ENCODE data around the gene RANBP3.

DNA sequence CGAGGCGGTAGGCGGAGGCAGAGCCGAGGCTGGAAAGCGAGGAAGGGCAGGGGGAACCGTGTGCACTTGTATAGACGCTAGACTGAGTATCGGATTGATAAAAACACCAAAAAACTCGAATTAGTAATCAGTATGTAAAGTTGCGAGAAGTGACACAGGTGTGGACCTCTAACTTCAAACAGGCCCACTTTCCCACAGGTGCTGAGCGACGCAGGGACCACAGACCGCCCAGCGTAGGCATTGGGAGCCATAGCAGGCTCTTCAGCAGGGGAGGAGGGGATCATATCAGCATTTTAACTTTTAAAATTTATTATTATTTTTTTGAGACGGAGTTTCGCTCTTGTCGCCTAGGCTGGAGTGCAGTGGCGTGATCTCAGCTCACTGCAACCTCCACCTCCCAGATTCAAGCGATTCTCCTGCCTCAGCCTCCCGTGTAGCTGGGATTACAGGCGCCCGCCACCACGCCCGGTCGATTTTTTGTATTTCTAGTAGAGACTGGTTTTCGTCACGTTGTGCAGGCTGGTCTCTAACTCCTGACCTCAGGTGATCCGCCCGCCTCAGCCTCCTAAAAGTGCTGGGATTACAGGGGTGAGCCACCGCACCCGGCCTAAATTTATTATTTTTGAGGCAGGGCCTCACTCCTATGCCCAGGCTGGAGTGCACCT, 72.7 kb downstream of the RANBP3 start:
- TF ChIP-seq, protein P1, sequence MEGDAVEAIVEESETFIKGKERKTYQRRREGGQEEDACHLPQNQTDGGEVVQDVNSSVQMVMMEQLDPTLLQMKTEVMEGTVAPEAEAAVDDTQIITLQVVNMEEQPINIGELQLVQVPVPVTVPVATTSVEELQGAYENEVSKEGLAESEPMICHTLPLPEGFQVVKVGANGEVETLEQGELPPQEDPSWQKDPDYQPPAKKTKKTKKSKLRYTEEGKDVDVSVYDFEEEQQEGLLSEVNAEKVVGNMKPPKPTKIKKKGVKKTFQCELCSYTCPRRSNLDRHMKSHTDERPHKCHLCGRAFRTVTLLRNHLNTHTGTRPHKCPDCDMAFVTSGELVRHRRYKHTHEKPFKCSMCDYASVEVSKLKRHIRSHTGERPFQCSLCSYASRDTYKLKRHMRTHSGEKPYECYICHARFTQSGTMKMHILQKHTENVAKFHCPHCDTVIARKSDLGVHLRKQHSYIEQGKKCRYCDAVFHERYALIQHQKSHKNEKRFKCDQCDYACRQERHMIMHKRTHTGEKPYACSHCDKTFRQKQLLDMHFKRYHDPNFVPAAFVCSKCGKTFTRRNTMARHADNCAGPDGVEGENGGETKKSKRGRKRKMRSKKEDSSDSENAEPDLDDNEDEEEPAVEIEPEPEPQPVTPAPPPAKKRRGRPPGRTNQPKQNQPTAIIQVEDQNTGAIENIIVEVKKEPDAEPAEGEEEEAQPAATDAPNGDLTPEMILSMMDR (IDR thresholded peaks at IDR 0.05) = no peak
- TF ChIP-seq ZFX (IDR thresholded peaks at IDR 0.05; ENCODE audit: borderline replicate concordance) = no peak
